ENCODE results near the gene NALCN. TPM values are rescaled to one million over a fixed set of nuclear protein-coding genes. Genes with fewer than 3 reads are reported as not detected.

NALCN gene
- total RNA-seq, 3 donors from 2014 or later, result 0.80 to 12.1 (median 1.6) TPM

DNA sequence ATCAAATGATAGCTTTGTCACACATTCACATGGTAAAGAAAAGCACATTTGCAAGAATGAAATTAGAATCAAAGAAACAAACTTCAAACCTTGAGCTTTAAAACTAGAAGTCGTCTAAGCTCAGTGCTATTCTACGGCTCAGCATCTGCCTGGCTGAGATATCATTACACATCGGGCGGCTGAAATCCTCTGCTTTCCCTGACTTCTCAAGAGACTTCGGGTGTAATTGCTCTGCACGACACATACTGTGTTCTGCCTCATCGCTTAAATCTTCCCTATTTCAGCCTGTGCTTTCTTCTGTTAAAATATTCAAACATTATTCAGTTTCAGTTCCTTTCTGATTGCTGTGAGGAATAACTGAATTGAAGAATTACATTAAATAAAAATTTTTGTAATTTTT is 265.3 kb downstream of the NALCN start:
- DNase-seq (ENCODE audit: low spot score in 2 of 2), result no peak
- no peaks in the 10 kb centered on the region for H3K36me3 ChIP-seq

DNA sequence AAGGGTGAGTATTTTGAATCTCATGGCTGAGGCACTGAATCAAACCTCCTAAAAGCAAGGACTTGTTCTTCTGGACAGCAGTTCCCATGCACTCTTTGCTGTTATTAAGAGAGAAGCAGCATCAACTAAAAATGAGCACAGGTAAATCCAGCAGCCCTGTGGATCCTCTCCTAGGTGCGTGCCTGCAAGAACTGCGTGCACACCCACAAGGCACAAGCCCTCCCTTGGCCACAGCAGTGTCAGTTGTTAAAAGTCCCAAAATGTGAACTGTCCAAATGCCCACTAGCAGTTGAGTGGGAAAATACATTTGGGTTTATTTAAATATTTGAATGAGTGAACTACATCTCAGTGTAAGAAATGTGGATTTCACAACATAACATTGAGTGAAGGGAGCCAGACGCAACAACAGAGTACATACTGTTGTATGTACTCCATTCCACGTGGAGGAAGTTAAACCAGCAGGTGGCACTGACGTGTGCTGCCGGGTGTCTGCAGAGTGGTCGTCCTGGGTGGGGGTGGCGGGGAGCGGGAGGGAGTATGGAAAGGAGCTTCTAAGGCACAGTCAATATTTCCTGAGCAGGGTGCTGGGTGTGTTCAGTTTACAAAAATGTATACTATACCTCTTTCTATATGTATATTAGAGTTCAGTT is 266.4 kb downstream of the NALCN start:
- Histone ChIP-seq H3K4me3 (no peak overlapping the region), H3K36me3 (no peaks in the 10 kb centered on the region), H3K9me3 (no peaks in the 10 kb centered on the region), H3K4me1 (no peaks in the 10 kb centered on the region), H3K27me3 (no peaks in the 10 kb centered on the region), H3K27ac (no peak overlapping the region)
- intact Hi-C loops (cut with DNase I; ENCODE audit: low total_unique reads), result no loop called here
- no peak for DNase-seq (ENCODE audit: low spot score in 2 of 2)
- TF ChIP-seq, protein P1, sequence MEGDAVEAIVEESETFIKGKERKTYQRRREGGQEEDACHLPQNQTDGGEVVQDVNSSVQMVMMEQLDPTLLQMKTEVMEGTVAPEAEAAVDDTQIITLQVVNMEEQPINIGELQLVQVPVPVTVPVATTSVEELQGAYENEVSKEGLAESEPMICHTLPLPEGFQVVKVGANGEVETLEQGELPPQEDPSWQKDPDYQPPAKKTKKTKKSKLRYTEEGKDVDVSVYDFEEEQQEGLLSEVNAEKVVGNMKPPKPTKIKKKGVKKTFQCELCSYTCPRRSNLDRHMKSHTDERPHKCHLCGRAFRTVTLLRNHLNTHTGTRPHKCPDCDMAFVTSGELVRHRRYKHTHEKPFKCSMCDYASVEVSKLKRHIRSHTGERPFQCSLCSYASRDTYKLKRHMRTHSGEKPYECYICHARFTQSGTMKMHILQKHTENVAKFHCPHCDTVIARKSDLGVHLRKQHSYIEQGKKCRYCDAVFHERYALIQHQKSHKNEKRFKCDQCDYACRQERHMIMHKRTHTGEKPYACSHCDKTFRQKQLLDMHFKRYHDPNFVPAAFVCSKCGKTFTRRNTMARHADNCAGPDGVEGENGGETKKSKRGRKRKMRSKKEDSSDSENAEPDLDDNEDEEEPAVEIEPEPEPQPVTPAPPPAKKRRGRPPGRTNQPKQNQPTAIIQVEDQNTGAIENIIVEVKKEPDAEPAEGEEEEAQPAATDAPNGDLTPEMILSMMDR (IDR thresholded peaks at IDR 0.05), result no peak
- TF ChIP-seq POLR2AphosphoS5 (IDR thresholded peaks at IDR 0.05) (no peak), POLR2A (IDR thresholded peaks at IDR 0.05) (no peak)

More for the DNA sequence above, 265.3 kb downstream of the NALCN start:
- intact Hi-C loops (cut with DNase I; ENCODE audit: low total_unique reads), result no loop called here
- Histone ChIP-seq H3K27me3 (no peaks in the 10 kb centered on the region), H3K4me3 (no peak overlapping the region), H3K4me1 (no peaks in the 10 kb centered on the region), H3K9me3 (no peaks in the 10 kb centered on the region), H3K27ac (no peak overlapping the region)
- TF ChIP-seq POLR2AphosphoS5 (IDR thresholded peaks at IDR 0.05) (no peak), POLR2A (IDR thresholded peaks at IDR 0.05) (no peak)
- TF ChIP-seq, protein P1 (IDR thresholded peaks at IDR 0.05), result no peak

DNA sequence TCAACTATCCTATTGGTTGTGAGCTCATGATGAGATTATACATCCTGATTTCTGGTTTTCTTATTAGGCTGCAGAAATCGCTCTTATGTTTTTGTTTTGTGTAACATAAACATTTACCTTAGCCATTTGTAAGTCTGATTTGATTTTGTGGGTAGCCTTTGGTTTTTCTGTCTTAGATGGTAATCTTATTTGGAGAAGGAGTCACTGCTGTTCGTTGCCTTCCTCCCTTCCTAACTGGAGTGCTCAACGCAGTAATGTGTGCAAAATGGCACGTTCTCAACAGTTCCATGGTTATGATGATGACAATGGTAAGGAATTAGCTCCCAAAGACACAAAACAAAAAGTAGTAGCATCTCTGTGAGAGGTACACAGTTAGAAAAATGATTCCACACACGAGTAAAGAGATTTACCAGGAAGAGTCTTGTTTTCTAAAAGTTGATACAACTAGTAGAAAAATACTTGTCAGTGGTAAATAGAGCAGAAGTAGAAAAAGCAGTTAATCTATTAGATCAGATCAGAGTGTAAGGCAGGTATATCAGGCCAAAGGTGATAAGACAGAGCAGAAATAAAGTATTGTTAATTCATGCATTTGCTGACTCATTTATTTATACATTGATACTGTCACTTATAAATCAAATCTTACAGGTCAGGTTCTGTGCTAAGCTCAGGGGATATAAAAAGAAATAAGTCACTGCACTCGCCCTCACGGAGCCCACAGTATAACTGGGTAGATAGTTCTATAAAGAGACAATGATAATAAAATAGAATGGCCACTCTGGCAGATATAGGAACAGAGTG is 270.0 kb downstream of the NALCN start:
- H3K4me1 ChIP-seq, result no peaks in the 10 kb centered on the region
- H3K9me3 ChIP-seq, result no peaks in the 10 kb centered on the region
- TF ChIP-seq POLR2A (IDR thresholded peaks at IDR 0.05) (no peak), POLR2AphosphoS5 (IDR thresholded peaks at IDR 0.05) (no peak)
- TF ChIP-seq, protein P1 (IDR thresholded peaks at IDR 0.05), result no peak
- DNase-seq (ENCODE audit: low spot score in 2 of 2), result no peak
- peaks cover 0 to 4% of the 10 kb centered on the region in 2 donors for H3K27me3 ChIP-seq
- H3K4me3 ChIP-seq, result no peak overlapping the region
- H3K27ac ChIP-seq, result no peak overlapping the region
- intact Hi-C loops (cut with DNase I; ENCODE audit: low total_unique reads), result no loop called here
- H3K36me3 ChIP-seq, result no peaks in the 10 kb centered on the region

DNA sequence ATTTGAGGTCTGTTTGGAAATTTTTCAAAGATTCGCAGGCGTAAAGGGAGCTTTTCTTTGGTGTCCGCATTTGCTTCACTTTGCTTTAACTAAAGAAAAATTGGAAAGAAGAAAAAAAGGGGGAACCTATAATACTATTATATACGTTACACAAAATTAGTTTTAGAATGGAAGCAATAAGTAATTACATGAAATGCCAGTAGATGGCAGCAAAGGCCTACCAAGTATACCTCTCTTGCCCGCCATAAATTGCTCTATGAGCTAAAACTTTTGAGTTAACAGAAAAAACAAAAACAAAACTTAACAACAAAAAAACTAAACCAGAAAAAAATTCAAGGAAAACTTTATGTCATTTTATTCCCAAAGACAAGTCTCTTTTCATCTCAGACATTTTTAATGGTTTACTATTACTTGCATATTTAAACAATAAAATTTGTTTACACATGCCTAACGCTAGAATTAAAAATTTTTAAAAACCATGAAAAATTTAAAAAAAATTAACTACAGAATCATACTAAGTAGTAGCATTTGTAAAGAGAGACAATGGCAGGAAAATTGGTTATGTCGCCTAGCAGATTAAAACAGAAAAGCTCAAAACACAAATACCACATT is 271.4 kb downstream of the NALCN start:
- Histone ChIP-seq H3K4me1 (no peaks in the 10 kb centered on the region), H3K4me3 (no peak overlapping the region), H3K9me3 (no peaks in the 10 kb centered on the region), H3K27me3 (peaks cover 0 to 4% of the 10 kb centered on the region in 2 donors), H3K27ac (no peak overlapping the region), H3K36me3 (no peaks in the 10 kb centered on the region)
- intact Hi-C loops (cut with DNase I; ENCODE audit: low total_unique reads), result no loop called here
- no peak for DNase-seq (ENCODE audit: low spot score in 2 of 2)
- TF ChIP-seq, protein P1 (IDR thresholded peaks at IDR 0.05), result peak; percentile 52 to 71 (median 66)
- TF ChIP-seq POLR2AphosphoS5 (IDR thresholded peaks at IDR 0.05) (no peak), POLR2A (IDR thresholded peaks at IDR 0.05) (no peak)

DNA sequence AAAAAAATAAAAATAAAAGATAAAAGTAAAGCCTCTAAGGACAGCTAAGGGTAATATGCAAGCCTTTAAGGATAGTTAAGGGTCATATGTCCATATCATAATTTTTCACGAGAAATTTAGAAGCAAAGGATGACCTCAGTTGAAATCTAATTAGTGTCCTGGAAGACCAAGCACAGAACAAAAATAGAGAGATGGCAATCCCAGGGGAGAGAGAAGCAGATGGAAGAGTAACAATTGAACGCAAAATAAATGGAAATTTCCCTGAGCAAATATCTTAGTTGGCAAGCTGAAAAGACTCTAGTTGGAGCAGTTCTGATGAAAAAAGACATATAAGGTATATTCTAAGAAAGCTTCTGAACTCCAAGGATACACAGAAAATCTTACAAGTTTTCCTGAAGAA is 275.4 kb downstream of the NALCN start:
- TF ChIP-seq POLR2A (IDR thresholded peaks at IDR 0.05), result no peak
- no peak for TF ChIP-seq POLR2AphosphoS5 (IDR thresholded peaks at IDR 0.05)
- TF ChIP-seq, protein P1 (IDR thresholded peaks at IDR 0.05), result no peak
- H3K4me1 ChIP-seq, result no peaks in the 10 kb centered on the region
- intact Hi-C loops (cut with DNase I; ENCODE audit: low total_unique reads), result no loop called here
- H3K9me3 ChIP-seq, result no peaks in the 10 kb centered on the region
- no peak for DNase-seq (ENCODE audit: low spot score in 2 of 2)
- no peaks in the 10 kb centered on the region for H3K36me3 ChIP-seq
- H3K27me3 ChIP-seq, result peaks cover 0 to 4% of the 10 kb centered on the region in 2 donors
- no peak overlapping the region for H3K27ac ChIP-seq
- no peak overlapping the region for H3K4me3 ChIP-seq
